SKM-1 treated with dmso at 0.1 percent for 144 hours (cell line): Measurements from ENCODE around the gene PCOLCE2.

Experiments used
- DNase-seq: peaks from one replicate; lab custom pipeline; 2025; ENCODE audit not compliant: unreplicated experiment; lab: John Stamatoyannopoulos, UW

Gene PCOLCE2

DNA sequence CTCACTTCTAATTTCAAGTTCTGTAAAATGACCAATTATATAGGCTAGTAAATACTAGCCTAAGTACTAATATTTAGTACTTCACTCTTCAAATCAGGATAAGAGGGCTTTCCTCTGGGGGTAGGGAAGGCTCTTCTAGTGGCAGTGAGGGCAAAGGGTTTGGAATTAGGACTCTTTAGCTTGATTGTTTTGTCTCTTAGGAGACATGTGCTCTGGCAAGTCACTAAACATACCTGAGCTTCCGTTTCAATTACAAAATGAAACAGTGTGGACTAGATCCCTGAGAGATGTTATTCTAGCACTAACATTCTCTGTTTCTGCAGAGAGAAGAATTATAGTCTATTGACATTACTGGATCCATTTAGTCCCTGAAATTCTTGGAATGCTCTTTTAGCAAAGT is 71.5 kb downstream of the PCOLCE2 start:
- no peak for DNase-seq

DNA sequence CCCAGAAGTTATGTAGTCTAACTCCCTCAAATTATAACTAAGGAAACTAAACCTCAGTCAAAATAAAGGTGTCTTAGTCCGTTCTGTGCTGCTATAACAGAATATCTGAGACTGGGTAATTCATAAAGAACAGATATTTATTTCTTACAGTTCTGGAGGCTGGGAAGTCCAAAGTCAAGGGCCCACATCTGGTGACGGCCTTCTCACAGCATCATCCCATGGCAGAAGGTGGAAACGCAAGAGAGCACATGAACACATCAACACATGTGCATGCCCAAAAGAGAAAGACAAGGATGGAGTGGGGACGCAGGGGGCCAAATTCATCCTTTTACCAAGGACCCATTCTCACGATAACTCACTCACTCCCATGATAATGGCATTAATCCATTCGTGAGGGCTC is 73.1 kb downstream of the PCOLCE2 start:
- no peak for DNase-seq

DNA sequence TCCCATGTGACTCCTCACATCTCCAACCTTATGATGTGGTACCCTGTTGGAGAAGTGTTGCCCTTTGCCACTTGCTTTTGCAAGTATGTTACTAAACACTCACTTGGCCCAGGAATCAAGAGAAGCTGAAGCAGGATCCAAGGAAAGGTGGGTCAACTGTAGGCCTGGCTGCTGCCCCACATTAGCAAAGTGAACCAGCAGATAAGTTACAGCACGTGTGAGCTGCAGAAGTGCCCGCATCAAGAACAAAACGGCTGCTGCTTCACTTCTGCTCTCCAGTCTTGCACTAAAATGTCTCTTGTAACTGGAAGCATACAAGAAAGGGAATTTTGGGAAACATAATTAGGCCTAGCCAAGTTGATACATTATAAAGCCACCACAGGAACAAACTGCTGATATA is 79.6 kb downstream of the PCOLCE2 start:
- no peak for DNase-seq

DNA sequence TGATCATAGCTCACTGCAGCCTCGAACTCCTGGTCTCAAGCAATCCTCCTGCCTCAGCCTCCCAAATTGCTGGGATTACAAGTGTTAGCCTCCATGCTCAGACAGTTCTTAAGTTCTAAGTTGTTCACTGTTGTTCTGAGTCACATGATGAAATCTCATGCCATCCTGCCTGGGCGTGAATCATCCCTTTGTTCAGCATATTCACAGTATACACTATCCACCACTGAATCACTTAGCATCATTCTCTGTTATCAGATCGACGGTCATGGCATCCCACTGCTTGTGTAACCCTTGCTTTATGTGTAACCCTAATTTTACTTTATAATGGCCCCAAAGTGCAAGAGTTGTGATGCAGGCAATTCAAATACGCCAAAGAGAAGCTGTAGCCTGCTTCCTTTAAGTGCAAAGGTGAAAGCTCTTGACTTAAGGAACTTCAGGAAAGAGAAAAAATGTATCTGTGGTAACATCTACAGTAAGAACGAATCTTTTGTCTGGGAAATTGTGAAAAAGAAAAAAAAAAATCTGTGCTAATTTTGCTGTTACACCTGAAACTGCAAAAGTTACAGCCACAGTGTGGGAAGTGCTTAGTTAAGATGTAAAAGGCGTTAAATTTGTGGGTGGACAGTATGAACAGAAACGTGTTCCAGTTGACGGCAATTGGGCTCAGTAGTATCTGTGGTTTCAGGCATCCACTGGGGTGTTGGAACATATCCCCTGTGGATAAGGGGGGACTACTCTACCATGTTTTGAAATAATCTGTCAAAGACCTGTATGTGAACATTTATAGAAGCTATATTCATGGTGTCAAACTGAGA is 80.6 kb downstream of the PCOLCE2 start:
- DNase-seq = no peak

DNA sequence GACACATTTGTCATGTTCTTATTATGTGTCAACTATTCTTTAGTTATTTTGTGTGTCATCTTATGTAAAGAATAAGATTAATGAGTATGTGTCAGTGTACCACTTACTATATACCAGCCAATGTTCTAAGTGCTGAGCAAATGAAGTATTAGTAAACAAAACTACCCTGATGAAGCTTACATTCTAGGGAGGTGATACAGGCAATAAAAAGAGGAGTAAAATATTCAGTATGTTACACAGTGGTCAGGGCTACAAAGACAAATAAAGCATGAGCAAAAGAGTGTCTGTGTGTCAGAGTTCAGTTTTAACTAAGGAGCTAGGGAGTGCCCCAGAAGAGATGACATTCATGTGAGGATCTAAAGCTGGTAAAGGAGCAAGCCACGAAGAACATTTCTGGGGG is 86.0 kb downstream of the PCOLCE2 start:
- DNase-seq = no peak

DNA sequence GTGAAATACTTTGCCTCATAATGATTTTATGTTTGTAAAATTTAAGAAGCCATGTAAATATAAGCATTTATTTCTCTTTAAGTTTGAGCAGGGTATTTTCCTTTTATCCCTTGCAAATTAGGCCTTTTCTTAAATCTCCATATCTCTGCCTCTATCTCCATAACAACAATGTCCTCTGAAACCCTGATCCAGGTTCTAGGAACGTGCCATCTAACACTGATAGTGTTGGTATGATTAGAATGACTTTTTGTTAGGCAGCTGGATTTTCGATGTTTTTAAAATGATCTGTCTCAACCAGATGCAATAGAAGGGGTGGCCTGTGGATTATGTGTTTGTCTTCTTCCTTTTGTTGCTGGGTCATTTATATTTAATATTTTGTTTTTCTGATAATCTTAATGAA is 87.1 kb downstream of the PCOLCE2 start:
- no peak for DNase-seq

DNA sequence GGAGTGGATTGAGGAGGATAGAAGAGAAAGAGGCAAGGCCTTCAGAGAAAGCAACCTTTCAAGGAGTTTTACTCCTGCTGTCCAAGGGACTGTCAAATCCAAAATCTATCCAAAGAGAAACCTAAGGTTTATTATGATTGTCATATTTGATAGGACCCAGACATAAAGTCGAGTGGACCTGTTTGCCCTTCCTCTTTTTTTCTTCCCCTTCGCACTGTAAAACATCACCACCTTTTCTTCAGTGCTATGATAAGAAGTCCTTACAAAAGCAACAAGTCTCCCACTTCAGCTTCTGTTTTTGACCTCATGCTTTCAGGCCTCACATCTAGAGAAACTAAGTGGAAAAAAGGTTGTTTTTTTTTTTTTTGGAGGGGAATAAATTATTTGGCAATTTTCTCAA is 92.1 kb downstream of the PCOLCE2 start:
- DNase-seq = peak; percentile 3

DNA sequence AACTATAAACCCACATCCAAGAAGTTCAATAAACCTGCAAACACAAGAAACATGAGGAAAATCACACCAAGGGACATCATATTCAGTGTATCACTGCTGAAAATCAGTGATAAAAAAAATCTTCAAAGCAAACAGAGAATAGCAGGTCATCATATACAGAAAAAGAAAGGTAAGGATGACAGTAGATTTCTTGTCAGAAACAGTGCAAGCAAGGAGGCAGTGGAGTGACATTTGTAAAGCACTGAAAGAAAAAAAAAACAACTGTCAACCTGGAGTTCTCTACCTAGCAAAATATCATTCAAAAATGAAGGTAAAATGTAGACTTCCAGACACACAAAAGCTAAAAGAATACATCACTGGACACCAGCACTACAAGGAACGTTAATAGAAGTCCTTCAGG is 93.6 kb downstream of the PCOLCE2 start:
- no peak for DNase-seq

DNA sequence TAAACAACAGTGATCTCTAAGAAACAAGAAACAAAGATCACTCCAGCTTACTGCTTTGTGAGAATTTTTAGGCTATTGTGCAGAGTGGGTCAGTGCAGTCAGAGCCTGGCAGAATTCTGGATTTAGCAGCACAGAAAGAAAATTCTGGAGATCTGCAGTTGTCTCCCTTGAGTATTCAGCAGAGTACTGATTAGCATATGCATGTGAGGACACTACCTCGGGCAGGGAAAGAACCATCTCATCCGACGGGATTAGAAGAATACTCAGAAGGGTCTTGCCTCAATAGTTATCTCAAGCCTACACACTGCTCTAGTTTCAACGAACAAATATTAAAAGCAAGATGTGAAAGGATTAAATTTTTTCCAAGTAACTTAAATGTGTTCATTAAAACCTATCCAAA is 94.4 kb downstream of the PCOLCE2 start:
- DNase-seq = no peak

DNA sequence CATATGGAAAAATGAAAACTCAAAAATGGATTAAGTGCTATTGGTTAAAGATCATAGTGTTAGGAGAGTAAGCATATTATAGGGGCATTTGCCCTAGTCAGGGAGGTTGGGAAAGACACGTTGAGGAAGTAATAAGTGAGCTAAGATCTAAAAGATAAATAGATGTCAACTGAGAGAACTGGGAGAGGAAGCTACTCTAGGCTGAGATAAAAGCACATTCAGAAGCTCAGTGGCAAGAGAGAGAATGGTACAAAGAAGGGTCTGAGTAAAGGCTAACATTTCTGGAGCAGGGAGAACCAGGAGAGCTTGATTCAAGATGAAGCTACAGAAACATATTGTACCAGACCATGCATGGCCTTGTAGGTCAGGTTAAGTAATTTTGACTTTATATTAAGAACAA is 101.2 kb downstream of the PCOLCE2 start:
- peak; percentile 88 for DNase-seq

DNA sequence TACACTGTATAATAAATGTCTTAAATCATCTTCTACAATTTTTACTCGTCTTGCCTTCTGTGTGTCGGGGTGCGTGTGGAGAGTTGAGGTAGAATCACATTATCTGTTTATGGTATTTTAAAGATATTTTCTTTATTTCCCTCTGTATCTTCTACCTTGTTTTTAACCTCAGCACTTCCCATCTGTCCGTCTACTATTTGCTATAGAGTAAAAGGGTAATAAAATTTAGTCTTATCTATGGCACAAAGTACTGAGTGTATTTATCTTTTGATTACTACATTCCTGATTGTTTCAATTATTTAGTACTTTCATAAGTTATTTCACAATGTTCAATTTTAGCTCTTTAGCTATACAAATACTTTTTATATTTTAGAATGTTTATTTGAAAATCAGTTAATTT is 102.9 kb downstream of the PCOLCE2 start:
- no peak for DNase-seq

DNA sequence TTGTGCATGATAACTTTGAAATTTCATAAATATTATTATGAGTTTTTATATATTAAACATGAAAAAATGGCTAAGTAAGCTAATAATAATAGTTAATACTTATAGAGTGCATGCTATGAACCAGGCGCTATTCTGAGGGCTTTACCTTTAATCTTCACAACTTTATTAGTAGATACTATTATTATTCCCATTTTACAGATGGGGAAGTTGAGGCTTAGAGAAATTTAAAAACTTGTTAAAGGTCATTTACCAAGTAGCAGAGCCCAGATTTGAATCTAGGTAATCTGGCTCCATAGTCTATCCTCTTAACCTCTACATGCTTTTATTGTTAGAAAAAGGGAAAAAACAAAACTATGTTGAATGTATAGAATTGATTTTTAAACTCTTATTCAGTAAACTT is 104.7 kb downstream of the PCOLCE2 start:
- no peak for DNase-seq

DNA sequence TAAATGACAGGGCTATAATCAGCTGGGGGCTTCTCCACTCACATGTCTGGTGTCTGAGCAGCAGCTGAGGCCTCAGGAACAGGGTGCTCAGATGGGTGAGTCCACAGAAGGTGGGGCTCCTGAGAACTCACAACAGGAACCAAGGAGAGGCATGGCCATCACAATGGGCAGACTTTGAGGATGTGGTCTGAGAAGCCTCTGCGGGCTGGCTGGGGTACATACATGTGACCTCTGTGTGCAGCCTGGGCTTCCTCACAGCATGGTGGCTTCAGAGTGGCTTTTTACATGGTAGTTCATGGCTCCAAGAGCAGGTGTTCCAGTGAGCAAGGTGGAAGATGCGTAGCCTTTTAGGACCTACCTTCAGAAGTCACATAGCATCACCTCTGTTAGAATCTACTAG is 106.3 kb downstream of the PCOLCE2 start:
- DNase-seq = no peak

DNA sequence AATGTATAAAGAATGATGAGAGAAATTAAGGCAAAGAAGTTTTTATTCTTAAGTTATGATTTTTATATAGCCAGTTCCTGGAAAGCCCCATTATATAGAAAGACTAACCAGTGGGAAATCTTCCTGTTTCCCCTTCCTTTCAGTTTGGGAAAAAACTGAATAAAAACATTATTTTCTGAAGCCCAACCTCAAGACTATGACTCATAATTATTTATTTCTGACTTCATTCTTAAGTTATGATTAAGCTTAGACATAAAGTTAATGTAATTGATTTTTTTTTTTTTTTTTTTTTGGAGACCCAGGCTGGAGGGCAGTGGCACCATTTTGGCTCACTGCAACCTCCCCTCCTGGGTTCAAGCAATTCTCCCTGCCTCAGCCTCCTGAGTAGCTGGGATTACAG is 109.3 kb downstream of the PCOLCE2 start:
- no peak for DNase-seq

DNA sequence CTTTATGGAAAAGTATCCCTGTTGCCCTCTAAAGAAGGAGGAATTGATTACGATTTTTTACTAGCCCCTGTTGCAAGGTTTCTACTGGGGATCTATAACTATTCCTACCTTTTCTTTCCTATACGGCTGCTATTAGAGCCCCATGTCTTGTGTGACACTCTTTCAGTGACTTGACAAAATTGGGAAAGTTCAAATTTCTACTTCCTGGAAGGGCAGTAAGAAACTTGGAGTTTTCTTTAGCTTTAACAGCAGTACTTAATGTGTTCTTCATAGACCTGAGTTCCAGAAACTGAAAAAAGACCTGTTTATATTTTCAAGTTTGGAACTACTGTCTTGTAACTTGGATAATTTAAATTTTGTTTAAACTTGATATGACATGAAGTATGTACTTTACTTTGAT is 110.3 kb downstream of the PCOLCE2 start:
- no peak for DNase-seq

DNA sequence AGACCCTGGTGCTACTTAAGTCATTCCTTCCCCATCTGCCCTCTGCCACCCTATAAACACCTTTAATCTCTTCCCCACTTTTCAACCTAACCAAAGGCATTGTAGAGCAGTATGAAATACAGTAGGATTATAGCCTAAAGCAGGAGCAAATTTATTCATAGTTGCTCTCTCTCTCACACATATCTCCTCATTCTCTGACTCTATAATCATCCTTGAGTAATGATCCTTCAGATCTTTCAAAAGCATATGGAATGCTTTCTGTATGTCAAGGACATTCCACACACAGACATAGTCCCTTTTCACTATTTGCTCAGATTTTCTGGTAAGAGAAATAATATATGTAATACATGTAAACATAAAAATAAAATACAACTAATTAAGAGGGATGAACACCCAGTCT is 111.0 kb downstream of the PCOLCE2 start:
- DNase-seq = no peak

DNA sequence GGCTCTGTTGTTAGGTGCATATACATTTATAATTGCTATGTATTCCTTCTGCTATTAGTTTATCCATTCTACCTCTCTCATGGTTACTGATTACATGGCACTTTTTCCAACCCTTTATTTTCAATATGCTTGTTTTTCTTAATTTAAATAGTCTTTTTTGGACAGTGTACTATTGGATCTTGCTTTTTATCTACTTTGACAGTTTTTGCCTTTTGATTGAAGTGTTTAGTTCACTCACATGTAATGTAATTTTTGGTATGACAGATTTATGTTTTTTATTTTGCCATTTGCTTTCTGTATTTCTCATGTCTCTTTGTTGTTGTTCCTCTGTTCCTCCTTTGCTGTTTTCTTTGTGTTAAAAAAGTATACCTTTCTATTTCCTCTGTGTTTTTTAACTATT is 120.5 kb downstream of the PCOLCE2 start:
- DNase-seq = no peak
